OCI-LY3 (cell line): ENCODE measurements around the gene MUC20.

Experiments
- CTCF ChIP-seq: fragments of 200-600, 300-600 bp; sonication (generic); IDR thresholded peaks from 2 replicates; pipeline ENCODE4 v1.5.1; 2014; ENCODE audit warnings: antibody characterized with exemption, low read length, low read depth
- EZH2phosphoT487 ChIP-seq: fragments of 200-600 bp; shearing (Covaris generic); IDR thresholded peaks from 2 replicates; pipeline ENCODE4 v1.6.1; 2018; ENCODE audit warnings: antibody characterized with exemption, mixed run types, low read depth

- TF ChIP-seq CTCF (no peak), EZH2phosphoT487 (no peak)
These were observed 5.1 kb upstream of the MUC20 start for GRCh38 chr3:195715583-195716266.
